GM13976 (cell line): ENCODE data around the gene GSTA4.

Source experiments
- DNase-seq: peaks from one replicate; pipeline ENCODE4 v3.0.0; 2012; ENCODE audit warnings: low spot score
- in situ Hi-C: fragments of 300-500 bp; cut with MboI; formaldehyde crosslinking; loops from one replicate; pipeline ENCODE4 v1.12.0; 2022; ENCODE audit warnings: low sequenced_read_pairs, mixed read lengths, inconsistent platforms; ENCODE audit not compliant: unreplicated experiment
- TF ChIP-seq, protein P1 (sequence below): IDR thresholded peaks from 2 replicates; pipeline ENCODE4 v1.5.1; 2012; ENCODE audit warnings: borderline replicate concordance, mild to moderate bottlenecking; ENCODE audit not compliant: insufficient read depth; ENCODE audit errors: extremely low read depth, missing control alignments, control extremely low read depth

The GSTA4 gene

DNA sequence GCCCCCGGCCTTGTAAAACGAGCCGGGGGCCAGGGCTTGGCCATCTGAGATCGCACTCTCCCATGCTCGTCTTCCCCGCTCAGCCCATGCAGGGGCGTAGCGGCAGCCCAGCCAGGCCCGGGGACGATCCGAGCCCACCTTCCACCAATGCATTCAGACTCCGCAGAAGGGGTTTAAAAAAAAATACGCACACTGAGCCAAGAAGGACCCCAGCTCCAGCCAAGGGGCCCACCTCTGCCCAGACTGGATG, 320 bp downstream of the GSTA4 start:
- in situ Hi-C loops = no loop called here
- TF ChIP-seq, protein P1, sequence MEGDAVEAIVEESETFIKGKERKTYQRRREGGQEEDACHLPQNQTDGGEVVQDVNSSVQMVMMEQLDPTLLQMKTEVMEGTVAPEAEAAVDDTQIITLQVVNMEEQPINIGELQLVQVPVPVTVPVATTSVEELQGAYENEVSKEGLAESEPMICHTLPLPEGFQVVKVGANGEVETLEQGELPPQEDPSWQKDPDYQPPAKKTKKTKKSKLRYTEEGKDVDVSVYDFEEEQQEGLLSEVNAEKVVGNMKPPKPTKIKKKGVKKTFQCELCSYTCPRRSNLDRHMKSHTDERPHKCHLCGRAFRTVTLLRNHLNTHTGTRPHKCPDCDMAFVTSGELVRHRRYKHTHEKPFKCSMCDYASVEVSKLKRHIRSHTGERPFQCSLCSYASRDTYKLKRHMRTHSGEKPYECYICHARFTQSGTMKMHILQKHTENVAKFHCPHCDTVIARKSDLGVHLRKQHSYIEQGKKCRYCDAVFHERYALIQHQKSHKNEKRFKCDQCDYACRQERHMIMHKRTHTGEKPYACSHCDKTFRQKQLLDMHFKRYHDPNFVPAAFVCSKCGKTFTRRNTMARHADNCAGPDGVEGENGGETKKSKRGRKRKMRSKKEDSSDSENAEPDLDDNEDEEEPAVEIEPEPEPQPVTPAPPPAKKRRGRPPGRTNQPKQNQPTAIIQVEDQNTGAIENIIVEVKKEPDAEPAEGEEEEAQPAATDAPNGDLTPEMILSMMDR = no peak
- DNase-seq = no peak

DNA sequence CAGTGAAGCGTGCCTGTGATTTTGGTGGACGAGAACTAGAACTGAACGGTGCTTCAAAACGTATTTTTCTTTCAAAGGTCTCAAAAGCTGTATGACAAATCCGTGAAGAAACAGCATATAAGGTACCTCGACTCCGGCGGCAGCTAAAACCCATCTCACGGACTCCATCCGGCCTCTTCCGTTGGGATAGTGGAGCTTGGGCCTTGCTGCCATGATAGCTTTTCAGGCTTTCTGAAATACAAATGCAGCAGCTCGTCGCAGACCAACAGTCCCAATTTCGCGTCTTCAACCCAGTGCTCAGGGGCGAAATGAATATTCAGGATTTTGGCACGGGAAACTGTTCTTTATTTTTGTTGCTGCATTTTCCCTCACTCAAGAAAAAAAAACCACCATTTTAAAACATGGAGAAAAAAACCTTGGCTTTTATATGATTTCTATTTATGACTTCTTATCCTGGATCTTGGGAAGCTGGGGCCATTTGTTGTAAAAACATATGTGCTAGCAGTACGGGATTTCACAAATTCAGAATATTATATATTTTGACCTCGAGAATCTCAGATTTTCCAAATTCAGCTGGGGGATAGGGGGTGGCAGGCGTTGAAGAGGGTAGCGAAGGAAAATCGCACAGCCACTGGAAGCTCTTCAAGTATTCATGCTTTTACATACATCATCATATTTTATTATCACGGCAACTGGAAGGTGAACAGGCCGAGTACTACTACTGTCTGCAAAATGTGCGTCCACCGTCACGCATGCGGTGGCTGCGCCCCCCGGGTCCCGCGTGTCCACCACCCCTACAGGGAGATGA, 849 bp downstream of the GSTA4 start:
- no peak for DNase-seq
- TF ChIP-seq, protein P1 = no peak
- in situ Hi-C loops = no loop called here

DNA sequence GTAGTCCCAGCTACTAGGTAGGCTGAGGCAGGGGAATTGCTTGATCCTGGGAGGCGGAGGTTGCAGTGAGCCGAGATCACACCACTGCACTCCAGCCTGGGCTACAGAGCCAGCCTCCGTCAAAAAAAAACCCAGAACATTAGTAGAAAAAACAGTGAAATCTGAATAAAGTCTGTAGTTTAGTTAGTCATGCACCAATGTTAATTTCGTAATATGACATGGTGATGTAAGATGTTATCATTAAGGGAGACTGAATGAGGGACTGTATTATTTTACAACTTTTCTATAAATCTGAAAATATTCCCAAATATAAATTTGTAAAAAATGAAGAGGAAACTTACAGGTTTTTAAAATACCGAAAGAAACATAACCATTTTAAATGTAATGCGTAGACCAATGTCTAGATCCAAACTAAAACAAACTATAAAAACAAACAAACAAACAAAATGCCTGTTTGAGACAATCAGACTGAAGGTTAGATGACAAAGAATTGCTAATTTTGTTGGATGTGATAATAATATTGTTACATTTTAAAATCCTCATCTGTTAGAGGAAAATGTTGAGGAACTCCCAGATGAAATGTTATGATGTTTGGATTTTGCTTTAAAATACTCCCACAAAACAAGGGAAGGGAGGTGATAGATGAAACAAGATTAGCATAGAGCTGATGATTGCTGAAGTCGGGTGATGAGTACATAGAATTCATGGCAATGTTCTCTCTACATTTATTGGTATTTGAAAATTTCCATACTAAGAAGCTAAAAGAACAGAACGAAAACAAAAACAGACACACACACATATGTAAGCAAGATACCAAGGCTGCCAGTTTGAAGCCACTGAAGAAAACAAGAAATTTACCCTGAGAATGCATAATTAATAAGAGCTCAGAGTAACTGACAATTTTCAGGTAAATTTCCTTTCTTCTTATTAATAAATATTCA, 1.8 kb downstream of the GSTA4 start:
- TF ChIP-seq, protein P1 = no peak
- DNase-seq = no peak
- in situ Hi-C loops = no loop called here

DNA sequence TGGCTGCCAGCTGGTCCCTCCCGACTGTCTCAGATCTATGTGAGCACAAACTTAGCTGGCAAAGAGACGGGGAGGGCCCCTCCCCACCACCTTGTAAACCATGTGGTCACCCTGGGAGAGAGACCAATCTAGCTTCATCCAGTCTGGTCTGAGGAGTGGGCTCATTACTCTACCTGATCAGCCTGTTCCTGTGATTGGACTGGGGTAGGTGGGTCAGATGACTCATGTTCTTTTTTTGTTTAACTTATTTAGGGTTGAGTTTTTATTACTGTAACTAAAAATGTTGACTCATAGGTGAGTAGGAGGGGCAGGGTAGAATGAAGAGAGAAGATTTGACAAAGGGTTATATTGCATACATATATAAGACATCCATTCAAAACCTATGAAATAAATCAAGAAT, 4.7 kb downstream of the GSTA4 start:
- TF ChIP-seq, protein P1 = no peak
- in situ Hi-C loops = no loop called here

DNA sequence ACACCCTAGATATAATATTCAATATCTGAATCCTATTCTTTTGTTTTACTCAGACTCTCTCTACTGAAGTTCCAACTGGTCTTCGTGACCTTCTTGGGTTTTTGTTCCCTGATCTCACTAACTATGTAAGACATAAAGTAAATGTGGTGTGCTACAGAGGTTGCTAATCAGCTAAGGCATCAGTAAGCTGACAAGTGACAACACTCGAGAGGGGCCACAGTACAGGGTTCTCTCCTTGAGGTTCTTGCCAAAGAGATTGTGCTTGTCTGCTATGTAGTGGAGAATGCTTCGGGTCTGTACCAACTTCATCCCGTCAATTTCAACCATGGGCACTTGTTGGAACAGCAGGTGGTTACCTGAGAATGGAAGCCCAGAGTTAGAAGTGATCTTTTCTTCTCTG, 9.9 kb downstream of the GSTA4 start:
- TF ChIP-seq, protein P1 = no peak
- DNase-seq = no peak
- in situ Hi-C loops = no loop called here

More for the DNA sequence above, 4.7 kb downstream of the GSTA4 start:
- no peak for DNase-seq

DNA sequence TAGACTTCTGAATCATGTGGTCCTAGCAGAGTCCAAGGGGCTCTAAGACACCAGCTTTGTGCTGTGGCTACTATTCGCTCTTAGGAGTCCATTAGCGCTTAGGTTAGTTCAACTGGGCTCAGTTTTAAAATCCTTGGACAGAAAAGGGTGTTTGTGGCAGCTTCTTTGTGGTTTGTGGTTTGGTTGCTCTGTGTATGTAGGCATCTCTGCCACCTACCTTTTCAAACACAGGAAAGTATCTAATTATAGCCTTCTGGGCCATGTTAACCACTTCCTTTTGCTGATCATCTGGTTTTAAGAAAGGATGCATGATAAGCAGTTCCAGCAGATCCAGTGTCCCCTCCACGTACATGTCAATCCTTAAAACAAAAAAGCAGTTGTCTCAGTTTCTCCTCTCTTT, 10.8 kb downstream of the GSTA4 start:
- in situ Hi-C loops = no loop called here
- no peak for DNase-seq
- TF ChIP-seq, protein P1 = no peak
